Fibroblast of lung (primary cell): Measurements from ENCODE around the gene BASP1.

Experiments
- CTCF ChIP-seq, 2 donors: IDR thresholded peaks in 1 of 2; conservative IDR thresholded peaks in 1 of 2; 1 replicate in 1 of 2; 2 replicates in 1 of 2; pipeline ENCODE4 v1.5.1; 2011 to 2012; ENCODE audit warnings: low read length in 2 of 2, control low read depth in 1 of 2, inconsistent platforms in 1 of 2, low read depth in 1 of 2, mild to moderate bottlenecking in 1 of 2
- EZH2 ChIP-seq: IDR thresholded peaks from 2 replicates; pipeline ENCODE4 v1.5.1; 2012; ENCODE audit warnings: low read length, control low read depth, mild to moderate bottlenecking; ENCODE audit errors: missing control alignments

GRCh38 chr5:17302604-17303003, 85.2 kb downstream of the BASP1 start:
- TF ChIP-seq CTCF (conservative IDR thresholded peaks at IDR 0.05 in 1 of 2, IDR thresholded peaks at IDR 0.05 in 1 of 2; ENCODE audit: low read depth in 1 of 2, low read length in 2 of 2) (no peak), EZH2 (no peak)
